ENCODE data around the gene KIF22. TPM values are rescaled to one million over a fixed set of nuclear protein-coding genes. Genes with fewer than 3 reads are reported as not detected.
"Not testable (repeated sequence)": the region's sequence is repeated elsewhere in the genome, so short reads cannot be mapped to it uniquely, and the experiment has no call there.

Gene KIF22
- total RNA-seq, 4 donors from 2014 or later, result 36.8 to 81.2 (median 44.9) TPM

GRCh38 chr16:29784901-29785500, 5.5 kb upstream of the KIF22 start:
- intact Hi-C loops (cut with DNase I; ENCODE audit: low total_unique reads), result no loop called here
- DNase-seq (ENCODE audit: low spot score in 2 of 2), result peak; percentile 38 to 95
- 44 to 47% methylated on average over 31 to 38 of the region's 38 CpGs for WGBS, 2 donors
- H3K4me3 ChIP-seq (ENCODE audit: low read depth, poor library complexity, severe bottlenecking), result no peak overlapping the region
- TF ChIP-seq CTCF (IDR thresholded peaks at IDR 0.05) (peak in 1 of 3 donors; percentile 30), POLR2A (IDR thresholded peaks at IDR 0.05) (no peak)

GRCh38 chr16:29787155-29787554, 3.4 kb upstream of the KIF22 start:
- H3K4me3 ChIP-seq (ENCODE audit: low read depth, poor library complexity, severe bottlenecking); DNase-seq (ENCODE audit: low spot score in 2 of 2); intact Hi-C loops (cut with DNase I; ENCODE audit: low total_unique reads): not testable (repeated sequence)
- WGBS, 2 donors, result 88 to 96% methylated on average over 4 of the region's 4 CpGs

- peak overlapping the region; percentile 21 for H3K4me3 ChIP-seq (ENCODE audit: low read depth, poor library complexity, severe bottlenecking)
- 52 to 53% methylated on average over 20 of the region's 20 CpGs for WGBS, 2 donors
- no peak for DNase-seq (ENCODE audit: low spot score in 2 of 2)
- no peak for TF ChIP-seq CTCF (IDR thresholded peaks at IDR 0.05)
- TF ChIP-seq POLR2A (IDR thresholded peaks at IDR 0.05), result no peak
- intact Hi-C loops (cut with DNase I; ENCODE audit: low total_unique reads), result no loop called here
Observed at GRCh38 chr16:29789775-29790182, 772 bp upstream of the KIF22 start.

- H3K4me3 ChIP-seq (ENCODE audit: low read depth, poor library complexity, severe bottlenecking), result peak overlapping the region; percentile 90
- intact Hi-C loops (cut with DNase I; ENCODE audit: low total_unique reads), result no loop called here
- WGBS, 2 donors, result 2 to 3% methylated on average over 28 to 31 of the region's 31 CpGs
- no peak for DNase-seq (ENCODE audit: low spot score in 2 of 2)
- TF ChIP-seq POLR2A (IDR thresholded peaks at IDR 0.05) (no peak), CTCF (IDR thresholded peaks at IDR 0.05) (no peak)
Observed at GRCh38 chr16:29790949-29791844, 646 bp downstream of the KIF22 start.

- 49 to 54% methylated on average over 9 of the region's 9 CpGs for WGBS, 2 donors
- H3K4me3 ChIP-seq (ENCODE audit: low read depth, poor library complexity, severe bottlenecking), result no peak overlapping the region
- intact Hi-C loops (cut with DNase I; ENCODE audit: low total_unique reads), result no loop called here
- DNase-seq (ENCODE audit: low spot score in 2 of 2), result no peak
- TF ChIP-seq CTCF (IDR thresholded peaks at IDR 0.05) (no peak), POLR2A (IDR thresholded peaks at IDR 0.05) (no peak)
Observed at GRCh38 chr16:29791845-29792807, 1.6 kb downstream of the KIF22 start.

GRCh38 chr16:29793153-29793552, 2.6 kb downstream of the KIF22 start:
- H3K4me3 ChIP-seq (ENCODE audit: low read depth, poor library complexity, severe bottlenecking); DNase-seq (ENCODE audit: low spot score in 2 of 2); intact Hi-C loops (cut with DNase I; ENCODE audit: low total_unique reads): not testable (repeated sequence)
- 87 to 91% methylated on average over 18 of the region's 18 CpGs for WGBS, 2 donors
